ENCODE measurements around the gene FBXO3. TPM values are rescaled to one million over a fixed set of nuclear protein-coding genes. Genes with fewer than 3 reads are reported as not detected.

The FBXO3 gene
- total and polyA plus RNA-seq, 9 of the 15 experiments (the other 6 are each of a cell fraction or from before 2014, with no cell fraction given) = 11.6 to 59.3 (median 29.2) TPM

DNA sequence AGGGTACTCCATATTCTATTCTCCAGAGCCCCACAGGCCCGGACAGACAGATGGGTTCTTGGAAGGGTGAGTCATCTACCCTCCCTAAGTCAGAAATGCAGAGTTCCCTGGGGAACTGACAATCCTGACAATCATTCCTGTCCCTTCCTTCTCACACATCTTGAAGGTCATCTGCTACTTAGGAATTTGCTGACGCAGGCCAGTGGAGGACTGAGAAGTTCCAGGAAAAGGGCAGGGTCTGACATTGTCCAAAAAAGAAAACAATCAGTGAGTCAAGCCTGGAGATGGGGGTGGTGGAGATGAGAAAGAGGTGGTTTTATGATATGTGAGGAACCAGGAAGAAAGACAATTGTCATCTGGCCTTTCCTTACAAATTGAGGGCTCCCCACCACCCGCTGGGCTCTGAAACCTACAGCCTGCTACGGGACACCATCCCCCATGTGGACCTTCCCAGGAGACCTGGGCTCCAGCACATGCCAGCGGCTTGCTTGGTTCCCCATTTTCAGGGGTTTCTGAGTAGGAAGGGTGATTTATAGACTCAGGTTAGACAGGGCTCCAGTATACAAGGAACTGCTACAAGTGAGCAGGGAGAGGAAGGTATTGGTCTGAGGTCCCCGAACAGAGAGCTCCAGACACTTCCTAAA is 51.0 kb downstream of the FBXO3 start (continued):
- no peak for TF ChIP-seq ZNF347 (CRISPR knock-in tag; IDR thresholded peaks at IDR 0.05; ENCODE audit: low read depth)
- TF ChIP-seq RBM15 (IDR thresholded peaks at IDR 0.05; ENCODE audit: insufficient read depth, low read length) = no peak
- no peak for TF ChIP-seq SMAD1 (IDR thresholded peaks at IDR 0.05; ENCODE audit: low read depth, low read length, partially characterized antibody)
- TF ChIP-seq CEBPB (tag; IDR thresholded peaks at IDR 0.05) = no peak
- no peak for TF ChIP-seq GABPB1 (CRISPR knock-in tag; IDR thresholded peaks at IDR 0.05)
- no peak for TF ChIP-seq MCM5 (IDR thresholded peaks at IDR 0.05; ENCODE audit: low read depth)
- TF ChIP-seq, protein P1, sequence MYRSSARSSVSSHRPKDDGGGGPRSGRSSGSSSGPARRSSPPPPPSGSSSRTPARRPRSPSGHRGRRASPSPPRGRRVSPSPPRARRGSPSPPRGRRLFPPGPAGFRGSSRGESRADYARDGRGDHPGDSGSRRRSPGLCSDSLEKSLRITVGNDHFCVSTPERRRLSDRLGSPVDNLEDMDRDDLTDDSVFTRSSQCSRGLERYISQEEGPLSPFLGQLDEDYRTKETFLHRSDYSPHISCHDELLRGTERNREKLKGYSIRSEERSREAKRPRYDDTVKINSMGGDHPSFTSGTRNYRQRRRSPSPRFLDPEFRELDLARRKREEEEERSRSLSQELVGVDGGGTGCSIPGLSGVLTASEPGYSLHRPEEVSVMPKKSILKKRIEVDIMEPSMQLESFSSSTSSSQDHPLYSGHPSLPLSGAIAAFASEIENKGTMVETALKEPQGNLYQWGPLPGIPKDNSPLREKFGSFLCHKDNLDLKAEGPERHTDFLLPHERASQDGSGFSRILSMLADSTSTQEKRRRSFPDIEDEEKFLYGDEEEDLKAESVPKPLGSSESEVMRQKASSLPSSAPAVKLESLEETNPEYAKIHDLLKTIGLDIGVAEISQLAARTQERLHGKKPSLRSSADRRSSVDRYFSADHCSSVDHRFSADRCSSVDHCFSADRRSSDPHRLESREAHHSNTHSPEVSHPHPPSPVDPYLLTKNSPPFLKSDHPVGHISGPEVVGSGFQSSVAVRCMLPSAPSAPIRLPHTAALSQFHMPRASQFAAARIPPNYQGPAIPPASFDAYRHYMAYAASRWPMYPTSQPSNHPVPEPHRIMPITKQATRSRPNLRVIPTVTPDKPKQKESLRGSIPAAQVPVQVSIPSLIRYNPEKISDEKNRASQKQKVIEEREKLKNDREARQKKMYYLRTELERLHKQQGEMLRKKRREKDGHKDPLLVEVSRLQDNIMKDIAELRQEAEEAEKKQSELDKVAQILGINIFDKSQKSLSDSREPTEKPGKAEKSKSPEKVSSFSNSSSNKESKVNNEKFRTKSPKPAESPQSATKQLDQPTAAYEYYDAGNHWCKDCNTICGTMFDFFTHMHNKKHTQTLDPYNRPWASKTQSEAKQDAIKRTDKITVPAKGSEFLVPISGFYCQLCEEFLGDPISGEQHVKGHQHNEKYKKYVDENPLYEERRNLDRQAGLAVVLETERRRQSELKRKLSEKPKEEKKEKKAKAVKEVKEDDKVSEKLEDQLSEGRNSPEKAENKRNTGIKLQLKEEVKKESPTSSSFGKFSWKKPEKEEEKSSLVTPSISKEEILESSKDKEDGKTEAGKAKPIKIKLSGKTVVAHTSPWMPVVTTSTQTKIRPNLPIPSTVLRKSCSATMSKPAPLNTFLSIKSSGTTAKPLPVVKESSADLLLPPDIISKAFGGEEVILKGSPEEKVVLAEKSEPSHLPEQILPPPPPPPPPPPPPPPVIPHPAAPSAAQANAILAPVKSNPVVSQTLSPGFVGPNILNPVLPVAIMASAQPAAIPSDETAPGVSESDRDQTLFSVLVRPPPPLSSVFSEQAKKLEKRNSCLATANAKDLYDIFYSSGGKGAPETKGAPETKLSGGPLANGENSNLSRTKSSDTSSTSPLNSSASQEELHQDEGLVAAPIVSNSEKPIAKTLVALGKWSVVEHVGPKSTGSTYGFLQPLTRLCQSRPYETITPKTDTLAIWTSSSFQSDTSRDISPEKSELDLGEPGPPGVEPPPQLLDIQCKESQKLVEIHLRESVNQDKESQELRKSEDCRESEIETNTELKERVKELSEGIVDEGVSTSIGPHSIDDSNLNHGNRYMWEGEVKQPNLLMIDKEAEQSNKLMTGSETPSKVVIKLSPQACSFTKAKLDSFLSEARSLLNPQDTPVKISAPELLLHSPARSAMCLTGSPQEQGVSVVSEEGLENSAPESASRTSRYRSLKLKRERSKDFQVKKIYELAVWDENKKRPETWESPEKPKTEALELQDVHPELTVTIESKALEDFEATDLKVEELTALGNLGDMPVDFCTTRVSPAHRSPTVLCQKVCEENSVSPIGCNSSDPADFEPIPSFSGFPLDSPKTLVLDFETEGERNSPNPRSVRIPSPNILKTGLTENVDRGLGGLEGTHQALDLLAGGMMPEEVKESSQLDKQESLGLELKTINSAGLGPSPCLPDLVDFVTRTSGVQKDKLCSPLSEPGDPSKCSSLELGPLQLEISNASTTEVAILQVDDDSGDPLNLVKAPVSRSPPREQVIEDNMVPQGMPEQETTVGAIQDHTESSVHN (IDR thresholded peaks at IDR 0.05; ENCODE audit: borderline replicate concordance in 1 of 2, low read depth in 1 of 2) = peak in 1 of 2 experiments; percentile 75; a peak in 1 of 4 replicates
- TF ChIP-seq SPI1 (IDR thresholded peaks at IDR 0.05; ENCODE audit: borderline replicate concordance, low read depth, low read length) = 0 out of 2 replicates have a peak, but pooled peaks have one; percentile 16
- TF ChIP-seq SMARCB1 (IDR thresholded peaks at IDR 0.05; ENCODE audit: insufficient read length, low read depth) = no peak
- TF ChIP-seq HNRNPH1 (optimal IDR thresholded peaks at IDR 0.05; ENCODE audit: low read depth, low read length) = no peak
- TF ChIP-seq MAFF (IDR thresholded peaks at IDR 0.05; ENCODE audit: low read length) = peak; percentile 78
- no peak for TF ChIP-seq BRF1 (IDR thresholded peaks at IDR 0.05; ENCODE audit: borderline replicate concordance, extremely low read depth, insufficient read length)
- TF ChIP-seq, protein P2, sequence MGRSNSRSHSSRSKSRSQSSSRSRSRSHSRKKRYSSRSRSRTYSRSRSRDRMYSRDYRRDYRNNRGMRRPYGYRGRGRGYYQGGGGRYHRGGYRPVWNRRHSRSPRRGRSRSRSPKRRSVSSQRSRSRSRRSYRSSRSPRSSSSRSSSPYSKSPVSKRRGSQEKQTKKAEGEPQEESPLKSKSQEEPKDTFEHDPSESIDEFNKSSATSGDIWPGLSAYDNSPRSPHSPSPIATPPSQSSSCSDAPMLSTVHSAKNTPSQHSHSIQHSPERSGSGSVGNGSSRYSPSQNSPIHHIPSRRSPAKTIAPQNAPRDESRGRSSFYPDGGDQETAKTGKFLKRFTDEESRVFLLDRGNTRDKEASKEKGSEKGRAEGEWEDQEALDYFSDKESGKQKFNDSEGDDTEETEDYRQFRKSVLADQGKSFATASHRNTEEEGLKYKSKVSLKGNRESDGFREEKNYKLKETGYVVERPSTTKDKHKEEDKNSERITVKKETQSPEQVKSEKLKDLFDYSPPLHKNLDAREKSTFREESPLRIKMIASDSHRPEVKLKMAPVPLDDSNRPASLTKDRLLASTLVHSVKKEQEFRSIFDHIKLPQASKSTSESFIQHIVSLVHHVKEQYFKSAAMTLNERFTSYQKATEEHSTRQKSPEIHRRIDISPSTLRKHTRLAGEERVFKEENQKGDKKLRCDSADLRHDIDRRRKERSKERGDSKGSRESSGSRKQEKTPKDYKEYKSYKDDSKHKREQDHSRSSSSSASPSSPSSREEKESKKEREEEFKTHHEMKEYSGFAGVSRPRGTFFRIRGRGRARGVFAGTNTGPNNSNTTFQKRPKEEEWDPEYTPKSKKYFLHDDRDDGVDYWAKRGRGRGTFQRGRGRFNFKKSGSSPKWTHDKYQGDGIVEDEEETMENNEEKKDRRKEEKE (IDR thresholded peaks at IDR 0.05; ENCODE audit: borderline replicate concordance in 1 of 2, control insufficient read depth in 1 of 2, low read depth in 2 of 2, low read length in 1 of 2) = no peak
- TF ChIP-seq, protein P3, sequence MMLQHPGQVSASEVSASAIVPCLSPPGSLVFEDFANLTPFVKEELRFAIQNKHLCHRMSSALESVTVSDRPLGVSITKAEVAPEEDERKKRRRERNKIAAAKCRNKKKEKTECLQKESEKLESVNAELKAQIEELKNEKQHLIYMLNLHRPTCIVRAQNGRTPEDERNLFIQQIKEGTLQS (IDR thresholded peaks at IDR 0.05) = peak; percentile 94
- TF ChIP-seq, protein P3 (CRISPR knock-in tag; conservative IDR thresholded peaks at IDR 0.05) = no peak; the same call in 1 of the 2 replicates
